OCI-LY1 (cell line): ENCODE results near the gene ARID3A.

ENCODE experiments used
- H2AFZ ChIP-seq: fragments of 200-600 bp; sonication (generic), shearing (Covaris generic); 2 replicates; pipeline ENCODE4 v1.6.0; 2014; ENCODE audit warnings: antibody characterized with exemption, mild to moderate bottlenecking, low read length
- H3F3A ChIP-seq: fragments of 200-600 bp; sonication (generic), shearing (Covaris generic); 2 replicates; pipeline ENCODE4 v1.6.0; 2014; ENCODE audit warnings: mild to moderate bottlenecking, antibody characterized with exemption, low read length, moderate library complexity; ENCODE audit not compliant: insufficient read depth
- H3K27ac ChIP-seq: fragments of 200-600 bp; sonication (generic); 2 replicates; pipeline ENCODE4 v1.5.1; 2014; ENCODE audit warnings: low read length, mixed run types, mild to moderate bottlenecking, low read depth; ENCODE audit not compliant: poor library complexity, severe bottlenecking
- H3K27me3 ChIP-seq: fragments of 200-600 bp; sonication (generic); 2 replicates; pipeline ENCODE4 v1.6.0; 2014; ENCODE audit warnings: antibody characterized with exemption, mild to moderate bottlenecking, low read length, moderate library complexity; ENCODE audit not compliant: insufficient read depth
- H3K36me3 ChIP-seq: fragments of 200-600 bp; sonication (generic); 2 replicates; pipeline ENCODE4 v1.6.1; 2014; ENCODE audit warnings: mild to moderate bottlenecking, antibody characterized with exemption, low read length, moderate library complexity, mixed read lengths; ENCODE audit not compliant: insufficient read depth
- H3K4me1 ChIP-seq: fragments of 200-600 bp; sonication (generic); 2 replicates; pipeline ENCODE4 v1.5.1; 2014; ENCODE audit warnings: mild to moderate bottlenecking, low read length, moderate library complexity; ENCODE audit not compliant: insufficient read depth, severe bottlenecking
- H3K4me2 ChIP-seq: fragments of 200-600 bp; sonication (generic), shearing (Covaris generic); 2 replicates; pipeline ENCODE4 v1.6.1; 2014; ENCODE audit warnings: low read length
- H3K4me3 ChIP-seq: fragments of 200-600 bp; sonication (generic); 2 replicates; pipeline ENCODE4 v1.5.1; 2014; ENCODE audit warnings: low read length, low read depth, mild to moderate bottlenecking, mixed read lengths; ENCODE audit not compliant: poor library complexity, severe bottlenecking
- H3K79me2 ChIP-seq: fragments of 200-600 bp; shearing (Covaris generic); 2 replicates; pipeline ENCODE4 v1.6.1; 2016; ENCODE audit warnings: mixed run types, low read length, mixed read lengths; ENCODE audit not compliant: insufficient read depth
- H3K9ac ChIP-seq: fragments of 200-600 bp; sonication (generic), shearing (Covaris generic); 2 replicates; pipeline ENCODE4 v1.6.1; 2014; ENCODE audit warnings: mild to moderate bottlenecking, low read length, mixed read lengths
- H3K9me2 ChIP-seq: fragments of 200-600 bp; sonication (generic), shearing (Covaris generic); 2 replicates; pipeline ENCODE4 v1.6.1; 2014; ENCODE audit warnings: low read depth, mild to moderate bottlenecking, low read length, mixed read lengths
- H3K9me3 ChIP-seq: fragments of 200-600 bp; shearing (Covaris generic); 2 replicates; pipeline ENCODE4 v1.6.1; 2014; ENCODE audit warnings: low read length, mixed read lengths
- H4K20me1 ChIP-seq: fragments of 200-600 bp; sonication (generic), shearing (Covaris generic); 2 replicates; pipeline ENCODE4 v1.6.0; 2016; ENCODE audit warnings: mild to moderate bottlenecking, low read length; ENCODE audit not compliant: insufficient read depth
- CTCF ChIP-seq: fragments of 200-600 bp; sonication (generic), shearing (Covaris generic); IDR thresholded peaks from 2 replicates; pipeline ENCODE4 v1.5.1; 2017; ENCODE audit warnings: mild to moderate bottlenecking, antibody characterized with exemption, low read length, moderate library complexity, mixed read lengths
- EZH2 ChIP-seq: fragments of 200-600 bp; sonication (generic), shearing (Covaris generic); IDR thresholded peaks from 2 replicates; pipeline ENCODE4 v1.8.0; 2017; ENCODE audit warnings: borderline replicate concordance, mixed run types, mild to moderate bottlenecking, antibody characterized with exemption, low read length, moderate library complexity, mixed read lengths

Gene ARID3A

GRCh38 chr19:882871-883497 lies 42.9 kb upstream of the ARID3A start:
- Histone ChIP-seq H3K9me3 (no peaks in the 10 kb centered on the region), H3K36me3 (peaks cover 48% of the 10 kb centered on the region), H3K4me2 (no peak overlapping the region), H3F3A (no peaks in the 10 kb centered on the region), H4K20me1 (no peaks in the 10 kb centered on the region), H3K4me1 (peaks cover under 1% of the 10 kb centered on the region), H3K79me2 (no peaks in the 10 kb centered on the region), H3K9me2 (no peaks in the 10 kb centered on the region), H3K27me3 (no peaks in the 10 kb centered on the region), H3K27ac (no peak overlapping the region), H3K9ac (no peak overlapping the region), H2AFZ (no peak overlapping the region), H3K4me3 (no peak overlapping the region)
- TF ChIP-seq CTCF (no peak), EZH2 (no peak)

GRCh38 chr19:883661-884211 lies 42.1 kb upstream of the ARID3A start:
- Histone ChIP-seq H3K9me3 (no peaks in the 10 kb centered on the region), H3K9ac (no peak overlapping the region), H3K4me3 (no peak overlapping the region), H3K36me3 (peaks cover 48% of the 10 kb centered on the region), H3K79me2 (no peaks in the 10 kb centered on the region), H3K4me2 (no peak overlapping the region), H3K27ac (no peak overlapping the region), H3K27me3 (no peaks in the 10 kb centered on the region), H3K4me1 (peaks cover 8% of the 10 kb centered on the region), H4K20me1 (no peaks in the 10 kb centered on the region), H2AFZ (no peak overlapping the region), H3K9me2 (no peaks in the 10 kb centered on the region), H3F3A (no peaks in the 10 kb centered on the region)
- TF ChIP-seq EZH2 (no peak), CTCF (no peak)

GRCh38 chr19:884420-885211 lies 41.2 kb upstream of the ARID3A start:
- Histone ChIP-seq H3F3A (no peaks in the 10 kb centered on the region; the same call in 1 of the 2 replicates), H3K9me2 (no peaks in the 10 kb centered on the region), H2AFZ (no peak overlapping the region), H3K36me3 (peaks cover 53% of the 10 kb centered on the region), H3K9me3 (no peaks in the 10 kb centered on the region), H3K79me2 (no peaks in the 10 kb centered on the region), H4K20me1 (no peaks in the 10 kb centered on the region), H3K27me3 (no peaks in the 10 kb centered on the region), H3K27ac (no peak overlapping the region), H3K4me2 (no peak overlapping the region), H3K4me3 (no peak overlapping the region), H3K9ac (no peak overlapping the region), H3K4me1 (peaks cover 9% of the 10 kb centered on the region)
- TF ChIP-seq EZH2 (no peak), CTCF (no peak)
